WTC11 (cell line): ENCODE results near the gene MRPL24. TPM values are rescaled to one million over a fixed set of nuclear protein-coding genes. Genes with fewer than 3 reads are reported as not detected.

Experiments used
- ATAC-seq: fragments of 200-7000 bp; cut with Tn5 transposase; 2 replicates; pipeline ENCODE4 v1.10.0; 2021; ENCODE audit warnings: mild to moderate bottlenecking, moderate library complexity
- CTCF ChIA-PET: fragments of 300-600 bp; sonication (Branson Sonifier 250); formaldehyde crosslinking; loops from one replicate; lab custom pipeline; 2021; ENCODE audit warnings: antibody characterized with exemption; lab: Charles Lee
- POLR2A ChIA-PET: fragments of 350-600 bp; sonication (Branson Sonifier 250); formaldehyde crosslinking; loops from one replicate; lab custom pipeline; 2021; ENCODE audit warnings: antibody characterized with exemption; lab: Charles Lee
- DNase-seq: peaks from one replicate; pipeline ENCODE4 v3.0.0; 2021; ENCODE audit warnings: low spot score
- H3K27ac Mint-ChIP-seq: 2 replicates; pipeline ENCODE4 v1.8.0; 2021; ENCODE audit warnings: mixed read lengths
- H3K27me3 Mint-ChIP-seq: 2 replicates; pipeline ENCODE4 v1.8.0; 2021; ENCODE audit warnings: low read depth, mild to moderate bottlenecking, moderate library complexity, mixed read lengths
- H3K36me3 Mint-ChIP-seq: 2 replicates; pipeline ENCODE4 v1.8.0; 2021; ENCODE audit warnings: mixed read lengths
- H3K4me1 Mint-ChIP-seq: 2 replicates; pipeline ENCODE4 v1.8.0; 2022; ENCODE audit warnings: mixed read lengths
- H3K4me3 Mint-ChIP-seq: 2 replicates; pipeline ENCODE4 v1.8.0; 2021; ENCODE audit warnings: mild to moderate bottlenecking, moderate library complexity, mixed read lengths
- H3K9me3 Mint-ChIP-seq: 2 replicates; pipeline ENCODE4 v1.8.0; 2021; ENCODE audit warnings: mixed read lengths
- ATF1 ChIP-seq: sonication (generic); formaldehyde crosslinking; IDR thresholded peaks from 2 replicates; pipeline ENCODE4 v1.8.1; 2023; ENCODE audit warnings: mild to moderate bottlenecking, moderate library complexity, missing genetic modification reagents
- ERG ChIP-seq: fragments of 250-450 bp; sonication (Bioruptor Pico); IDR thresholded peaks from 2 replicates; pipeline ENCODE4 v1.8.0; 2021; ENCODE audit warnings: mild to moderate bottlenecking
- ETV6 ChIP-seq: sonication (generic); formaldehyde crosslinking; IDR thresholded peaks from 2 replicates; pipeline ENCODE4 v1.8.1; 2022; ENCODE audit warnings: mild to moderate bottlenecking, missing genetic modification reagents
- FOXK1 ChIP-seq: sonication (generic); formaldehyde crosslinking; IDR thresholded peaks from 2 replicates; pipeline ENCODE4 v1.8.0; 2022; ENCODE audit warnings: mild to moderate bottlenecking, moderate library complexity, missing genetic modification reagents
- FOXP4 ChIP-seq: sonication (generic); formaldehyde crosslinking; IDR thresholded peaks from 2 replicates; pipeline ENCODE4 v1.8.0; 2022; ENCODE audit warnings: mild to moderate bottlenecking, missing genetic modification reagents
- GRHL2 ChIP-seq: fragments of 250-450 bp; sonication (Bioruptor Pico); IDR thresholded peaks from 2 replicates; pipeline ENCODE4 v1.8.0; 2022; ENCODE audit warnings: mild to moderate bottlenecking, moderate library complexity; ENCODE audit not compliant: insufficient replicate concordance, severe bottlenecking
- GTF2I ChIP-seq: fragments of 250-450 bp; sonication (Bioruptor Pico); conservative IDR thresholded peaks from 2 replicates; pipeline ENCODE4 v1.4.0; 2021; ENCODE audit warnings: mild to moderate bottlenecking
- KAT7 ChIP-seq: sonication (generic); formaldehyde crosslinking; IDR thresholded peaks from 2 replicates; pipeline ENCODE4 v1.8.1; 2023; ENCODE audit warnings: missing genetic modification reagents, mild to moderate bottlenecking, borderline replicate concordance
- NR1H2 ChIP-seq: sonication (generic); formaldehyde crosslinking; IDR thresholded peaks from 2 replicates; pipeline ENCODE4 v1.9.0; 2021; ENCODE audit warnings: mild to moderate bottlenecking, moderate library complexity, missing genetic modification reagents
- NR2C2 ChIP-seq: sonication (generic); formaldehyde crosslinking; IDR thresholded peaks from 2 replicates; pipeline ENCODE4 v1.8.0; 2022; ENCODE audit warnings: mild to moderate bottlenecking, missing genetic modification reagents
- RELA ChIP-seq: sonication (generic); formaldehyde crosslinking; IDR thresholded peaks from 2 replicates; pipeline ENCODE4 v1.8.1; 2022; ENCODE audit warnings: missing genetic modification reagents, mild to moderate bottlenecking, borderline replicate concordance
- STAT6 ChIP-seq: sonication (generic); formaldehyde crosslinking; conservative IDR thresholded peaks from 2 replicates; pipeline ENCODE4 v1.8.1; 2023; ENCODE audit warnings: mild to moderate bottlenecking, low read depth, missing genetic modification reagents, moderate library complexity
- TEAD1 ChIP-seq: sonication (generic); formaldehyde crosslinking; IDR thresholded peaks from 2 replicates; pipeline ENCODE4 v1.8.0; 2022; ENCODE audit warnings: mild to moderate bottlenecking, missing genetic modification reagents
- TEAD4 ChIP-seq: sonication (generic); formaldehyde crosslinking; IDR thresholded peaks from 2 replicates; pipeline ENCODE4 v1.8.0; 2022; ENCODE audit warnings: mild to moderate bottlenecking, missing genetic modification reagents
- ZNF219 ChIP-seq: sonication (generic); formaldehyde crosslinking; IDR thresholded peaks from 2 replicates; pipeline ENCODE4 v1.8.0; 2023; ENCODE audit warnings: missing genetic modification reagents, mild to moderate bottlenecking, borderline replicate concordance
- ZNF232 ChIP-seq: sonication (generic); formaldehyde crosslinking; IDR thresholded peaks from 2 replicates; pipeline ENCODE4 v1.8.0; 2022; ENCODE audit warnings: mild to moderate bottlenecking, missing genetic modification reagents
- ZNF263 ChIP-seq: sonication (generic); formaldehyde crosslinking; IDR thresholded peaks from 2 replicates; pipeline ENCODE4 v1.8.1; 2022; ENCODE audit warnings: low read depth, mild to moderate bottlenecking, moderate library complexity, missing genetic modification reagents
- total RNA-seq: library from RNA; stranded (reverse); gene quantifications from 3 replicates; pipeline ENCODE4 v1.2.3, GENCODE V29; 2021
- TF ChIP-seq, protein P1 (sequence below): sonication (generic); formaldehyde crosslinking; IDR thresholded peaks from 2 replicates; pipeline ENCODE4 v1.8.1; 2022; ENCODE audit warnings: low read depth, mild to moderate bottlenecking, moderate library complexity, missing genetic modification reagents, borderline replicate concordance
- TF ChIP-seq, protein P2 (sequence below): sonication (generic); formaldehyde crosslinking; IDR thresholded peaks from 2 replicates; pipeline ENCODE4 v1.8.0; 2022; ENCODE audit warnings: mild to moderate bottlenecking, missing genetic modification reagents
- TF ChIP-seq, protein P3 (sequence below): sonication (generic); formaldehyde crosslinking; IDR thresholded peaks from 2 replicates; pipeline ENCODE4 v1.8.0; 2022; ENCODE audit warnings: missing genetic modification reagents

The MRPL24 gene
- total RNA-seq, 1 experiment from 2014 or later, result 35.2 TPM

GRCh38 chr1:156738916-156739315 is 2.0 kb downstream of the MRPL24 start:
- Mint-ChIP-seq H3K27ac (0 out of 2 replicates have a peak overlapping the region, but pooled peaks have one; percentile 41), H3K27me3 (no peaks in the 10 kb centered on the region), H3K4me1 (peaks cover 14% of the 10 kb centered on the region), H3K36me3 (peaks cover 24% of the 10 kb centered on the region), H3K4me3 (peak overlapping the region; percentile 31; the same call in 1 of the 2 replicates), H3K9me3 (no peaks in the 10 kb centered on the region)
- CTCF ChIA-PET, result interaction anchor here (1.0 to 1.1 kb wide), 2 partner anchors 13 to 50 kb away, joined by 3 read pairs; no protein-coding TSS in a partner anchor
- TF ChIP-seq ZNF263, result no peak
- TF ChIP-seq NR1H2 (CRISPR knock-in tag), result no peak
- no peak for TF ChIP-seq NR2C2 (CRISPR knock-in tag)
- no peak for TF ChIP-seq TEAD1 (CRISPR knock-in tag)
- no peak for TF ChIP-seq ETV6 (CRISPR knock-in tag)
- no peak for TF ChIP-seq FOXK1 (CRISPR knock-in tag)
- TF ChIP-seq STAT6 (CRISPR knock-in tag), result no peak
- TF ChIP-seq RELA (CRISPR knock-in tag), result no peak
- TF ChIP-seq, protein P1, sequence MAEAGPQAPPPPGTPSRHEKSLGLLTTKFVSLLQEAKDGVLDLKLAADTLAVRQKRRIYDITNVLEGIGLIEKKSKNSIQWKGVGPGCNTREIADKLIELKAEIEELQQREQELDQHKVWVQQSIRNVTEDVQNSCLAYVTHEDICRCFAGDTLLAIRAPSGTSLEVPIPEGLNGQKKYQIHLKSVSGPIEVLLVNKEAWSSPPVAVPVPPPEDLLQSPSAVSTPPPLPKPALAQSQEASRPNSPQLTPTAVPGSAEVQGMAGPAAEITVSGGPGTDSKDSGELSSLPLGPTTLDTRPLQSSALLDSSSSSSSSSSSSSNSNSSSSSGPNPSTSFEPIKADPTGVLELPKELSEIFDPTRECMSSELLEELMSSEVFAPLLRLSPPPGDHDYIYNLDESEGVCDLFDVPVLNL, result no peak
- no peak for TF ChIP-seq ZNF232 (CRISPR knock-in tag)
- no peak for TF ChIP-seq FOXP4 (CRISPR knock-in tag)
- TF ChIP-seq, protein P2, sequence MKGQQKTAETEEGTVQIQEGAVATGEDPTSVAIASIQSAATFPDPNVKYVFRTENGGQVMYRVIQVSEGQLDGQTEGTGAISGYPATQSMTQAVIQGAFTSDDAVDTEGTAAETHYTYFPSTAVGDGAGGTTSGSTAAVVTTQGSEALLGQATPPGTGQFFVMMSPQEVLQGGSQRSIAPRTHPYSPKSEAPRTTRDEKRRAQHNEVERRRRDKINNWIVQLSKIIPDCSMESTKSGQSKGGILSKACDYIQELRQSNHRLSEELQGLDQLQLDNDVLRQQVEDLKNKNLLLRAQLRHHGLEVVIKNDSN (CRISPR knock-in tag), result no peak
- TF ChIP-seq GRHL2 (CRISPR knock-in tag), result no peak
- no peak for TF ChIP-seq ERG (CRISPR knock-in tag)
- no peak for TF ChIP-seq GTF2I (CRISPR knock-in tag)
- TF ChIP-seq KAT7 (CRISPR knock-in tag), result no peak
- no peak for TF ChIP-seq ZNF219 (CRISPR knock-in tag)
- TF ChIP-seq ATF1, result no peak
- TF ChIP-seq, protein P3, sequence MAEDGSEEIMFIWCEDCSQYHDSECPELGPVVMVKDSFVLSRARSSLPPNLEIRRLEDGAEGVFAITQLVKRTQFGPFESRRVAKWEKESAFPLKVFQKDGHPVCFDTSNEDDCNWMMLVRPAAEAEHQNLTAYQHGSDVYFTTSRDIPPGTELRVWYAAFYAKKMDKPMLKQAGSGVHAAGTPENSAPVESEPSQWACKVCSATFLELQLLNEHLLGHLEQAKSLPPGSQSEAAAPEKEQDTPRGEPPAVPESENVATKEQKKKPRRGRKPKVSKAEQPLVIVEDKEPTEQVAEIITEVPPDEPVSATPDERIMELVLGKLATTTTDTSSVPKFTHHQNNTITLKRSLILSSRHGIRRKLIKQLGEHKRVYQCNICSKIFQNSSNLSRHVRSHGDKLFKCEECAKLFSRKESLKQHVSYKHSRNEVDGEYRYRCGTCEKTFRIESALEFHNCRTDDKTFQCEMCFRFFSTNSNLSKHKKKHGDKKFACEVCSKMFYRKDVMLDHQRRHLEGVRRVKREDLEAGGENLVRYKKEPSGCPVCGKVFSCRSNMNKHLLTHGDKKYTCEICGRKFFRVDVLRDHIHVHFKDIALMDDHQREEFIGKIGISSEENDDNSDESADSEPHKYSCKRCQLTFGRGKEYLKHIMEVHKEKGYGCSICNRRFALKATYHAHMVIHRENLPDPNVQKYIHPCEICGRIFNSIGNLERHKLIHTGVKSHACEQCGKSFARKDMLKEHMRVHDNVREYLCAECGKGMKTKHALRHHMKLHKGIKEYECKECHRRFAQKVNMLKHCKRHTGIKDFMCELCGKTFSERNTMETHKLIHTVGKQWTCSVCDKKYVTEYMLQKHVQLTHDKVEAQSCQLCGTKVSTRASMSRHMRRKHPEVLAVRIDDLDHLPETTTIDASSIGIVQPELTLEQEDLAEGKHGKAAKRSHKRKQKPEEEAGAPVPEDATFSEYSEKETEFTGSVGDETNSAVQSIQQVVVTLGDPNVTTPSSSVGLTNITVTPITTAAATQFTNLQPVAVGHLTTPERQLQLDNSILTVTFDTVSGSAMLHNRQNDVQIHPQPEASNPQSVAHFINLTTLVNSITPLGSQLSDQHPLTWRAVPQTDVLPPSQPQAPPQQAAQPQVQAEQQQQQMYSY (CRISPR knock-in tag), result no peak
- TF ChIP-seq TEAD4 (CRISPR knock-in tag), result no peak
- no peak for ATAC-seq
- POLR2A ChIA-PET, result no interaction called here
- no peak for DNase-seq
